Activated CD4-positive, alpha-beta T cell treated with anti-CD3 and anti-CD28 coated beads, Interleukin-2, amount 10 ng/mL, durations not matched to agents 7 days and 5 days (primary cell): ENCODE measurements around the gene ZNF860. TPM values are rescaled to one million over a fixed set of nuclear protein-coding genes. Genes with fewer than 3 reads are reported as not detected.

Experiments used
- CTCF ChIA-PET: fragments of 350-600 bp; sonication (Branson Sonifier 250); formaldehyde crosslinking; loops from one replicate; lab custom pipeline; 2021; ENCODE audit warnings: antibody characterized with exemption; lab: Charles Lee
- POLR2A ChIA-PET: fragments of 350-600 bp; sonication (Branson Sonifier 250); formaldehyde crosslinking; loops from one replicate; lab custom pipeline; 2021; ENCODE audit warnings: antibody characterized with exemption; lab: Charles Lee
- DNase-seq: peaks from one replicate; pipeline ENCODE4 v3.0.0-alpha.2; 2020
- H3K27ac Mint-ChIP-seq: one replicate; pipeline ENCODE4 v1.8.0; 2021; ENCODE audit warnings: mild to moderate bottlenecking, moderate library complexity, mixed read lengths
- H3K27me3 Mint-ChIP-seq: one replicate; pipeline ENCODE4 v1.8.0; 2021; ENCODE audit warnings: mixed read lengths
- H3K36me3 Mint-ChIP-seq: one replicate; pipeline ENCODE4 v1.8.0; 2021; ENCODE audit warnings: low read depth, mixed read lengths
- H3K4me1 Mint-ChIP-seq: one replicate; pipeline ENCODE4 v1.8.0; 2021; ENCODE audit warnings: mixed read lengths
- H3K4me3 Mint-ChIP-seq: one replicate; pipeline ENCODE4 v1.8.0; 2021; ENCODE audit warnings: mild to moderate bottlenecking, moderate library complexity, mixed read lengths
- H3K9me3 Mint-ChIP-seq: one replicate; pipeline ENCODE4 v1.8.0; 2021; ENCODE audit warnings: mixed read lengths
- total RNA-seq, 2 experiments: library from RNA; stranded (reverse); gene quantifications; one replicate each; pipeline ENCODE4 v1.2.3, GENCODE V29; 2021

ZNF860 gene
- total RNA-seq, 2 experiments from 2014 or later: not detected

- no peak for DNase-seq
- ChIA-PET POLR2A (no interaction called here), CTCF (interaction anchor here (0.6 kb wide), 1 partner anchor 714 kb away, joined by 3 read pairs; no protein-coding TSS in a partner anchor)
- no peaks in the 10 kb centered on the region for H3K36me3 Mint-ChIP-seq
- H3K4me3 Mint-ChIP-seq: no peak overlapping the region
- peaks cover 3% of the 10 kb centered on the region for H3K9me3 Mint-ChIP-seq
- H3K4me1 Mint-ChIP-seq: no peaks in the 10 kb centered on the region
- peaks cover 8% of the 10 kb centered on the region for H3K27me3 Mint-ChIP-seq
- no peak overlapping the region for H3K27ac Mint-ChIP-seq
These were observed 13.1 kb upstream of the ZNF860 start for GRCh38 chr3:31968369-31968926.

DNA sequence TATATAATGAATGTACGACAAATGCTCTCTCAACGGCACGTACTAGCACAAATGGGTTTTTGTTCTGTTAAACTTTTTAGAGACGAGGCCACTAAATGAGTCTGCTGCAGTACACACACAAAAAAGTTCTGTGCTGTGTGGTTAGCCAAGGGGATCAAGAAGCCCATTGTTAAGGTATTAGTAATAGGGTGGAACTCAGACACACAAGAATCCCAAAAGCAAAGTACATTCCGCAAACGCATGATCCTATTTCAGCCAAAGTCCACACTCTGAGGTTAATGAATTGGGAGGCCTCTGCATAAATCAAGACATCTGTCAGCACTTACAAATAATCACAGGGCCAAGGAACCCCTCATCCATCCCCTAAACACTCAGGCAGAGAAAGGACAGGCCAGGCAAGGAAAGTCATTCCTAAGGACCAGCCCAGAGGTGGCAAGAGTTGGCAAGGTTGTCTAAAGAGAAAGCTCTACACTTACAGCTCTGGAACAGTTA lies 12.6 kb upstream of the ZNF860 start:
- Mint-ChIP-seq H3K27me3 (peaks cover 6% of the 10 kb centered on the region), H3K36me3 (no peaks in the 10 kb centered on the region), H3K4me3 (no peak overlapping the region), H3K27ac (no peak overlapping the region), H3K9me3 (peaks cover 3% of the 10 kb centered on the region), H3K4me1 (no peaks in the 10 kb centered on the region)
- DNase-seq: no peak
- ChIA-PET POLR2A (no interaction called here), CTCF (interaction anchor here (0.6 kb wide), 1 partner anchor 713 kb away, joined by 3 read pairs; no protein-coding TSS in a partner anchor)

GRCh38 chr3:31971607-31972006 lies 9.9 kb upstream of the ZNF860 start:
- Mint-ChIP-seq H3K9me3 (peaks cover 3% of the 10 kb centered on the region), H3K27me3 (peaks cover 5% of the 10 kb centered on the region), H3K4me3 (no peak overlapping the region), H3K36me3 (no peaks in the 10 kb centered on the region), H3K27ac (no peak overlapping the region), H3K4me1 (no peaks in the 10 kb centered on the region)
- ChIA-PET CTCF (no interaction called here), POLR2A (no interaction called here)
- DNase-seq: no peak

- Mint-ChIP-seq H3K27ac (no peak overlapping the region), H3K4me3 (no peak overlapping the region), H3K9me3 (peaks cover 3% of the 10 kb centered on the region), H3K36me3 (no peaks in the 10 kb centered on the region), H3K27me3 (peaks cover 10% of the 10 kb centered on the region), H3K4me1 (no peaks in the 10 kb centered on the region)
- ChIA-PET CTCF (no interaction called here), POLR2A (no interaction called here)
- DNase-seq: no peak
These were observed 8.5 kb upstream of the ZNF860 start for GRCh38 chr3:31973081-31973480.

DNA sequence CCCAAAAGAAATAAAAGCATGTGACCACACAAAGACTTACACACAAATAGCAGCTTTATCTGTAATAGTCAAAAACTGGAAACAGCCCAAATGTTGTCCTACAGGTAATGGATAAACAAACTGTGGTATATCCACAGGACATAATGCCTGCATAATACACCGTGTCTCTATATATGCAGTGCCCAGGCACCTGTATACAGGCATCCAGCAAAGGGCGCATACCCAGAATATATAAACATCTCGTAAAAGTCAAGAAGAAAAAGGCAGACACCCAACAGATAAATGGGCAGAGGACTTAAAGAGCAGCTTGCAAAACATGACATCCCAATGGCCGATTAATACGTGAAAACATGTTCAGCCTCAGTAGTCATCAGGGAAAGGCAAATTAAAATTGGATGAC lies 7.7 kb upstream of the ZNF860 start:
- Mint-ChIP-seq H3K27me3 (peaks cover 14% of the 10 kb centered on the region), H3K4me1 (peaks cover 2% of the 10 kb centered on the region), H3K9me3 (peaks cover 3% of the 10 kb centered on the region), H3K36me3 (no peaks in the 10 kb centered on the region), H3K4me3 (no peak overlapping the region), H3K27ac (no peak overlapping the region)
- DNase-seq: no peak
- POLR2A ChIA-PET: no interaction called here
- CTCF ChIA-PET: no interaction called here

GRCh38 chr3:31974471-31974870 lies 7.1 kb upstream of the ZNF860 start:
- no peaks in the 10 kb centered on the region for H3K36me3 Mint-ChIP-seq
- H3K4me3 Mint-ChIP-seq: no peak overlapping the region
- DNase-seq: no peak
- peaks cover 3% of the 10 kb centered on the region for H3K9me3 Mint-ChIP-seq
- H3K4me1 Mint-ChIP-seq: peaks cover 8% of the 10 kb centered on the region
- peaks cover 17% of the 10 kb centered on the region for H3K27me3 Mint-ChIP-seq
- CTCF ChIA-PET: no interaction called here
- POLR2A ChIA-PET: no interaction called here
- H3K27ac Mint-ChIP-seq: no peak overlapping the region

DNA sequence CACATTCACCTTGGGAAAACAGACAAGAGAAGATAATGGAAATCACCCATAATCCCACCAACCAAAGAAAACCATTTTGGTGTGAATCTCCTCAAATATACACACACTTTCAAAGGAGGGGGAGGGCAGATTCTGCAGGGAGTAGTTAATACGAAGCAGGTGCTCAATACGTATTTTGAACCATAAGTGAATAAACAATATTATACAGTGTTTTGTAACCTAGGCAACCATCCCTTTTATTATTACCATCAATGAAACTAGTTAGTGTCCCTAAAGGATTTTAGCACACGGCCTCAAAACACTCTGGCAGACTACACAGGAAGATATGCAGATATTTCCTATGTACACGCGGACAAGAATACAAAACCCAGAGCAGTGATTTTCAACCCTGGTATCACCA lies 6.6 kb upstream of the ZNF860 start:
- Mint-ChIP-seq H3K36me3 (no peaks in the 10 kb centered on the region), H3K9me3 (peaks cover 3% of the 10 kb centered on the region), H3K4me3 (no peak overlapping the region), H3K27ac (no peak overlapping the region), H3K4me1 (peaks cover 11% of the 10 kb centered on the region), H3K27me3 (peaks cover 20% of the 10 kb centered on the region)
- CTCF ChIA-PET: no interaction called here
- POLR2A ChIA-PET: no interaction called here
- no peak for DNase-seq

- H3K4me3 Mint-ChIP-seq: no peak overlapping the region
- peaks cover 3% of the 10 kb centered on the region for H3K9me3 Mint-ChIP-seq
- H3K27ac Mint-ChIP-seq: no peak overlapping the region
- H3K4me1 Mint-ChIP-seq: peaks cover 11% of the 10 kb centered on the region
- CTCF ChIA-PET: no interaction called here
- H3K36me3 Mint-ChIP-seq: no peaks in the 10 kb centered on the region
- no peak for DNase-seq
- POLR2A ChIA-PET: no interaction called here
- peaks cover 26% of the 10 kb centered on the region for H3K27me3 Mint-ChIP-seq
These were observed 5.2 kb upstream of the ZNF860 start for GRCh38 chr3:31976302-31976701.

- no peak for DNase-seq
- POLR2A ChIA-PET: no interaction called here
- Mint-ChIP-seq H3K4me1 (peaks cover 15% of the 10 kb centered on the region), H3K36me3 (no peaks in the 10 kb centered on the region), H3K9me3 (no peaks in the 10 kb centered on the region), H3K27me3 (peaks cover 41% of the 10 kb centered on the region), H3K27ac (no peak overlapping the region), H3K4me3 (no peak overlapping the region)
- CTCF ChIA-PET: no interaction called here
These were observed 3.8 kb upstream of the ZNF860 start for GRCh38 chr3:31977736-31978135.

- no peak overlapping the region for H3K27ac Mint-ChIP-seq
- ChIA-PET POLR2A (no interaction called here), CTCF (no interaction called here)
- H3K4me1 Mint-ChIP-seq: peaks cover 15% of the 10 kb centered on the region
- H3K9me3 Mint-ChIP-seq: no peaks in the 10 kb centered on the region
- H3K36me3 Mint-ChIP-seq: no peaks in the 10 kb centered on the region
- peaks cover 49% of the 10 kb centered on the region for H3K27me3 Mint-ChIP-seq
- no peak for DNase-seq
- no peak overlapping the region for H3K4me3 Mint-ChIP-seq
These were observed 3.0 kb upstream of the ZNF860 start for GRCh38 chr3:31978553-31978952.

- Mint-ChIP-seq H3K36me3 (no peaks in the 10 kb centered on the region), H3K27me3 (peaks cover 50% of the 10 kb centered on the region)
These were observed 2.4 kb upstream of the ZNF860 start for GRCh38 chr3:31979001-31979697.

GRCh38 chr3:31980530-31981205 lies 882 bp upstream of the ZNF860 start:
- Mint-ChIP-seq H3K36me3 (no peaks in the 10 kb centered on the region), H3K4me3 (peak overlapping the region; percentile 72), H3K27ac (peak overlapping the region; percentile 9), H3K27me3 (peaks cover 49% of the 10 kb centered on the region), H3K9me3 (no peaks in the 10 kb centered on the region), H3K4me1 (peaks cover 15% of the 10 kb centered on the region)
- CTCF ChIA-PET: no interaction called here
- POLR2A ChIA-PET: no interaction called here
- DNase-seq: peak; percentile 41

More at GRCh38 chr3:31979001-31979697, 2.4 kb upstream of the ZNF860 start:
- no peak overlapping the region for H3K27ac Mint-ChIP-seq
- ChIA-PET POLR2A (no interaction called here), CTCF (no interaction called here)
- no peak for DNase-seq
- H3K9me3 Mint-ChIP-seq: no peaks in the 10 kb centered on the region
- peak overlapping the region; percentile 42 for H3K4me3 Mint-ChIP-seq
- peaks cover 15% of the 10 kb centered on the region for H3K4me1 Mint-ChIP-seq

DNA sequence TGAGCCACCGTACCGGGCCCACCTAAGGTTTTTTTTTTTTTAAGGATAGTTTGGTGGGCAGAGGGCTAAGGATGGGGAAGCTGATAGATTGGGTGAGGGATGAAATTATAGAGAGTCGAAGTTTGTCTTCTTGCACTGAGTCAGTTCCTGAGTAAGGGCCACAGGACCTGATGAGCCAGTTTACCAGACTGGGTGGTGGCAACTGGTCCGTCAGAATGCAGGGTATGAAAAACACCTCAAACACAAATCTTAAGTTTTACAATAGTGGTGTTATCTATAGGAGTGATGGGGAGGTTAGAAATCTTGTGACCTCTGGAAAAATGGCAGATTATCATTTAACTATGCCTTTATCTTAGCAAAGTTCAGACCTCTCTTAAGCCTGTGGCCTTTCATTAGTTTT lies 2.8 kb downstream of the ZNF860 start:
- Mint-ChIP-seq H3K4me1 (peaks cover 9% of the 10 kb centered on the region), H3K36me3 (no peaks in the 10 kb centered on the region), H3K27me3 (peaks cover 34% of the 10 kb centered on the region), H3K27ac (no peak overlapping the region), H3K9me3 (no peaks in the 10 kb centered on the region), H3K4me3 (no peak overlapping the region)
- no peak for DNase-seq
- CTCF ChIA-PET: interaction anchor here (1.2 kb wide), 1 partner anchor 66 kb away, joined by 3 read pairs; no protein-coding TSS in a partner anchor
- POLR2A ChIA-PET: no interaction called here
